Panc1 (cell line): Measurements from ENCODE around the gene KLC1. TPM values are rescaled to one million over a fixed set of nuclear protein-coding genes. Genes with fewer than 3 reads are reported as not detected.

ENCODE experiments used
- ATAC-seq: fragments of 200-7000 bp; cut with Tn5 transposase; 2 replicates; pipeline ENCODE4 v1.9.1; 2020; ENCODE audit warnings: mild to moderate bottlenecking, moderate library complexity
- BruUV-seq: library from RNA; stranded (reverse); fragments of 400-500 nt; replicated peaks from 2 replicates; lab custom pipeline; 2021; lab: Mats Ljungman, UMichigan
- CTCF ChIA-PET: fragments of 300-600 bp; sonication (Branson Sonifier 250); formaldehyde crosslinking; loops from one replicate; lab custom pipeline; 2022; ENCODE audit warnings: antibody characterized with exemption; lab: Charles Lee
- POLR2A ChIA-PET: fragments of 300-600 bp; sonication (Branson Sonifier 250); formaldehyde crosslinking; loops from one replicate; lab custom pipeline; 2022; ENCODE audit warnings: antibody characterized with exemption; lab: Charles Lee
- DNase-seq: peaks from one replicate; pipeline ENCODE4 v3.0.0-alpha.2; 2010; ENCODE audit warnings: low read depth, low spot score
- H3K27ac ChIP-seq: 2 replicates; pipeline ENCODE4 v1.5.1; 2011; ENCODE audit warnings: mild to moderate bottlenecking, low read length, inconsistent platforms
- H3K27me3 ChIP-seq: fragments of 200-500 bp; sonication (Bioruptor generic); 2 replicates; pipeline ENCODE4 v1.6.0; 2014; ENCODE audit warnings: low read length, inconsistent platforms; ENCODE audit not compliant: control insufficient read depth, insufficient read depth
- H3K36me3 ChIP-seq: fragments of 200-500 bp; sonication (Bioruptor generic); 2 replicates; pipeline ENCODE4 v1.5.1; 2014; ENCODE audit warnings: inconsistent platforms, mild to moderate bottlenecking, low read length, moderate library complexity; ENCODE audit not compliant: control insufficient read depth, insufficient read depth
- H3K4me1 ChIP-seq: 2 replicates; pipeline ENCODE4 v1.5.1; 2011; ENCODE audit warnings: inconsistent platforms, mild to moderate bottlenecking, low read length, moderate library complexity; ENCODE audit not compliant: control insufficient read depth, insufficient read depth
- H3K4me3 ChIP-seq, 2 experiments: 2 replicates each; pipeline ENCODE4 v1.5.1; 2011 to 2012; ENCODE audit warnings: low read depth in 2 of 2, low read length in 2 of 2, mild to moderate bottlenecking in 2 of 2, inconsistent platforms in 1 of 2, moderate library complexity in 1 of 2
- H3K9me3 ChIP-seq: fragments of 200-500 bp; sonication (Bioruptor generic); 2 replicates; pipeline ENCODE4 v1.5.1; 2014; ENCODE audit warnings: low read depth, mild to moderate bottlenecking, inconsistent platforms, low read length, moderate library complexity; ENCODE audit not compliant: control insufficient read depth, insufficient read depth
- POLR2AphosphoS5 ChIP-seq: IDR thresholded peaks from 2 replicates; pipeline ENCODE4 v1.6.1; 2012; ENCODE audit warnings: mild to moderate bottlenecking, low read depth, low read length, moderate library complexity
- SIN3A ChIP-seq: IDR thresholded peaks from 2 replicates; pipeline ENCODE4 v1.6.1; 2012; ENCODE audit warnings: low read depth, mild to moderate bottlenecking, low read length, moderate library complexity, borderline replicate concordance; ENCODE audit not compliant: insufficient read depth
- TCF7L2 ChIP-seq: IDR thresholded peaks from 2 replicates; pipeline ENCODE4 v1.6.1; 2011; ENCODE audit warnings: mild to moderate bottlenecking, low read depth, low read length, inconsistent platforms
- in situ Hi-C: cut with HindIII; loops from 2 replicates; pipeline ENCODE4 v1.10.0; 2016; ENCODE audit warnings: low sequenced_read_pairs, low pct_unique_long_range_greater_than_20kb
- intact Hi-C: fragments of 100-400 bp; cut with micrococcal nuclease; formaldehyde crosslinking; loops from one replicate; pipeline ENCODE4 v1.10.0; 2022; ENCODE audit not compliant: unreplicated experiment
- total RNA-seq: library from RNA; stranded (reverse); gene quantifications from one replicate; pipeline ENCODE4 v1.2.1, GENCODE V29; 2021; ENCODE audit not compliant: unreplicated experiment
- TF ChIP-seq, protein P1 (sequence below): fragments of 450-650 bp; IDR thresholded peaks from 2 replicates; pipeline ENCODE4 v1.5.1; 2017; ENCODE audit warnings: mild to moderate bottlenecking
- TF ChIP-seq, protein P2 (sequence below), 2 experiments: IDR thresholded peaks; 2 replicates each; pipeline ENCODE4 v1.6.1; 2011 to 2012; ENCODE audit warnings: low read depth in 2 of 2, control low read depth in 1 of 2, low read length in 1 of 2, mild to moderate bottlenecking in 1 of 2, moderate library complexity in 1 of 2; ENCODE audit not compliant: insufficient read depth in 1 of 2

KLC1 gene
- total RNA-seq, 1 experiment from 2014 or later: 98.0 TPM

DNA sequence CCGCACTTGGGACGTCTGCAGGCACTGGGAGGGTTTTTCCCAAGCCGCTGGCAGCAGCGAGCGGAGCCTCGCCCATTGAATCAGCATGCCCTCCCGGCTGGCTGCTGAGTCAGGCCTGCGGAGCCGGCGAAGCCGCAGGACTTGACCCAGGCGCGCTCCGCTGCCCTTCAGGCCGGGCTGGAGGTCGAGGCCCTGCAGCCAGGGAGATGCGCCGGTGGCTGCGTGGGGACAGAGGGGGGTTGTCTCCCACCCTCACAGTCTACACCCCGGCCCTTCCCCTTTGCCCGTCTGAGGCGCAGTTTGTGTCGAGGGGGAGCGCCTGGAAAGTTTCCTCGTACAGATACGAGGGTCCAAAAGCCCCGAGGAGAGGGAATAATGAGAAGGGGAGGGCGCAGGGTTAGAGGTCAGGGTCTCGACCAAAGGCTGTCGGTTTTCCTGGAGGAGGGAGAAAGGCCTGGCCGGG, 759 bp upstream of the KLC1 start:
- peak; percentile 60 for ATAC-seq
- Histone ChIP-seq H3K27ac (peak overlapping the region; percentile 91), H3K27me3 (no peaks in the 10 kb centered on the region), H3K36me3 (peaks cover 3% of the 10 kb centered on the region), H3K4me3 (peak overlapping the region; percentile 75 to 77), H3K9me3 (no peaks in the 10 kb centered on the region), H3K4me1 (peaks cover 14% of the 10 kb centered on the region)
- intact Hi-C loops: no loop called here
- no peak for DNase-seq
- ChIA-PET POLR2A (interaction anchor here (0.7 kb wide), 2 partner anchors 40 to 169 kb away, joined by 4 to 5 read pairs; no protein-coding TSS in a partner anchor), CTCF (no interaction called here)
- in situ Hi-C loops: no loop called here
- TF ChIP-seq POLR2AphosphoS5 (no peak), SIN3A (no peak), TCF7L2 (no peak)
- TF ChIP-seq, protein P1, sequence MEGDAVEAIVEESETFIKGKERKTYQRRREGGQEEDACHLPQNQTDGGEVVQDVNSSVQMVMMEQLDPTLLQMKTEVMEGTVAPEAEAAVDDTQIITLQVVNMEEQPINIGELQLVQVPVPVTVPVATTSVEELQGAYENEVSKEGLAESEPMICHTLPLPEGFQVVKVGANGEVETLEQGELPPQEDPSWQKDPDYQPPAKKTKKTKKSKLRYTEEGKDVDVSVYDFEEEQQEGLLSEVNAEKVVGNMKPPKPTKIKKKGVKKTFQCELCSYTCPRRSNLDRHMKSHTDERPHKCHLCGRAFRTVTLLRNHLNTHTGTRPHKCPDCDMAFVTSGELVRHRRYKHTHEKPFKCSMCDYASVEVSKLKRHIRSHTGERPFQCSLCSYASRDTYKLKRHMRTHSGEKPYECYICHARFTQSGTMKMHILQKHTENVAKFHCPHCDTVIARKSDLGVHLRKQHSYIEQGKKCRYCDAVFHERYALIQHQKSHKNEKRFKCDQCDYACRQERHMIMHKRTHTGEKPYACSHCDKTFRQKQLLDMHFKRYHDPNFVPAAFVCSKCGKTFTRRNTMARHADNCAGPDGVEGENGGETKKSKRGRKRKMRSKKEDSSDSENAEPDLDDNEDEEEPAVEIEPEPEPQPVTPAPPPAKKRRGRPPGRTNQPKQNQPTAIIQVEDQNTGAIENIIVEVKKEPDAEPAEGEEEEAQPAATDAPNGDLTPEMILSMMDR: no peak
- TF ChIP-seq, protein P2, sequence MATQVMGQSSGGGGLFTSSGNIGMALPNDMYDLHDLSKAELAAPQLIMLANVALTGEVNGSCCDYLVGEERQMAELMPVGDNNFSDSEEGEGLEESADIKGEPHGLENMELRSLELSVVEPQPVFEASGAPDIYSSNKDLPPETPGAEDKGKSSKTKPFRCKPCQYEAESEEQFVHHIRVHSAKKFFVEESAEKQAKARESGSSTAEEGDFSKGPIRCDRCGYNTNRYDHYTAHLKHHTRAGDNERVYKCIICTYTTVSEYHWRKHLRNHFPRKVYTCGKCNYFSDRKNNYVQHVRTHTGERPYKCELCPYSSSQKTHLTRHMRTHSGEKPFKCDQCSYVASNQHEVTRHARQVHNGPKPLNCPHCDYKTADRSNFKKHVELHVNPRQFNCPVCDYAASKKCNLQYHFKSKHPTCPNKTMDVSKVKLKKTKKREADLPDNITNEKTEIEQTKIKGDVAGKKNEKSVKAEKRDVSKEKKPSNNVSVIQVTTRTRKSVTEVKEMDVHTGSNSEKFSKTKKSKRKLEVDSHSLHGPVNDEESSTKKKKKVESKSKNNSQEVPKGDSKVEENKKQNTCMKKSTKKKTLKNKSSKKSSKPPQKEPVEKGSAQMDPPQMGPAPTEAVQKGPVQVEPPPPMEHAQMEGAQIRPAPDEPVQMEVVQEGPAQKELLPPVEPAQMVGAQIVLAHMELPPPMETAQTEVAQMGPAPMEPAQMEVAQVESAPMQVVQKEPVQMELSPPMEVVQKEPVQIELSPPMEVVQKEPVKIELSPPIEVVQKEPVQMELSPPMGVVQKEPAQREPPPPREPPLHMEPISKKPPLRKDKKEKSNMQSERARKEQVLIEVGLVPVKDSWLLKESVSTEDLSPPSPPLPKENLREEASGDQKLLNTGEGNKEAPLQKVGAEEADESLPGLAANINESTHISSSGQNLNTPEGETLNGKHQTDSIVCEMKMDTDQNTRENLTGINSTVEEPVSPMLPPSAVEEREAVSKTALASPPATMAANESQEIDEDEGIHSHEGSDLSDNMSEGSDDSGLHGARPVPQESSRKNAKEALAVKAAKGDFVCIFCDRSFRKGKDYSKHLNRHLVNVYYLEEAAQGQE (IDR thresholded peaks at IDR 0.05; ENCODE audit: insufficient read depth in 1 of 2, low read depth in 2 of 2, low read length in 1 of 2): no peak
- BruUV-seq: no TSS peak

DNA sequence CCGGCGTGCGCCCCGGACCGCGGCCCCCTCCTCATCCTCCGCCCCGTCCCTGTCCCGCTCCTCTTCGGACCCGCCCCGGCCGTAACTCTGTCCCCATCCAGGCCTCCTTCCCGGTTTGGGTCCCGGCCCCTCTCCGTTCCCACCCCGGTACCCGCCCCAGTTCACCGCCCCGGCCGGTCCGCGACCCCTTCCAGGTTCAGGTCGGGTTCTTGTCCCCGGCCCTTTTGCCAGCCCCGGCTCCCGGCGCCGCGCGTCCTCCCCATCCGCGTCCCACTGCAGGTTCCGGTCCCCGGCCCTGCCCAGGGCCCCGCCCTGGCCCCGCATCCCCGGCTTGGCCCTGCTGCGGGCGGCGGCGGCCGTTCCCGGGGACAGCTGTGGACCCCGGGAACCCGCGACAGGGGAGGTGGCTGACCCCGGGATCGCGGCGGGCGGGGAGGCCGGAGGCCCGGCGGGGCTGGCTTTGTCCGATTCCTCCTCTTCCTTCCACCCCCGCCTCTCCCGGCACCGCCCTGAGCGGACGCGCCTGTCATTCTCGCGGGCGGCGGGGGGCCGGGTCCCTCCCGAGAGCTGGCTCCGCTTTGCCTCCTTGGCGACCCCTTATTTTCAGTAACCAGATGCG, 601 bp downstream of the KLC1 start:
- no peak for DNase-seq
- BruUV-seq: no TSS peak
- Histone ChIP-seq H3K36me3 (peaks cover 3% of the 10 kb centered on the region), H3K27me3 (no peaks in the 10 kb centered on the region), H3K9me3 (no peaks in the 10 kb centered on the region), H3K27ac (peak overlapping the region; percentile 84), H3K4me1 (peaks cover 14% of the 10 kb centered on the region), H3K4me3 (peak overlapping the region; percentile 75 to 77)
- intact Hi-C loops (no loop called here), in situ Hi-C loops (no loop called here)
- ChIA-PET CTCF (no interaction called here), POLR2A (no interaction called here)
- TF ChIP-seq, protein P1: no peak
- ATAC-seq: peak; percentile 60
